ENCODE results near the gene DKK3. TPM values are rescaled to one million over a fixed set of nuclear protein-coding genes. Genes with fewer than 3 reads are reported as not detected.

Gene DKK3
- polyA plus RNA-seq, 3 donors = not detected

GRCh38 chr11:11959601-11960000 is 48.8 kb downstream of the DKK3 start:
- peaks cover 0 to 9% (median 4%) of the 10 kb centered on the region in 7 donors for H3K9me3 Mint-ChIP-seq
- Histone ChIP-seq H3K9me3 (replicated peaks in 1 of 2; ENCODE audit: control insufficient read depth in 1 of 2, insufficient read depth in 1 of 2, low read length in 2 of 2) (no peaks in the 10 kb centered on the region), H2AFZ (ENCODE audit: insufficient read depth, low read depth, low read length, poor library complexity, severe bottlenecking) (no peak overlapping the region), H3K4me3 (replicated peaks in 1 of 3; ENCODE audit: low read depth in 2 of 3, low read length in 3 of 3) (no peak overlapping the region), H3K27ac (ENCODE audit: low read depth in 1 of 2, low read length in 2 of 2) (no peak overlapping the region), H3K9ac (ENCODE audit: insufficient read depth, low read length, poor library complexity, severe bottlenecking) (no peak overlapping the region), H3K4me1 (ENCODE audit: control insufficient read depth in 1 of 2, insufficient read depth in 2 of 2, low read length in 2 of 2) (no peaks in the 10 kb centered on the region), H3K27me3 (ENCODE audit: control insufficient read depth in 2 of 2, insufficient read depth in 2 of 2, low read length in 2 of 2) (no peaks in the 10 kb centered on the region), H3K79me2 (ENCODE audit: insufficient read depth, low read length) (no peaks in the 10 kb centered on the region), H3K4me2 (replicated peaks; ENCODE audit: extremely low read depth, low read length, poor library complexity, severe bottlenecking) (no peak overlapping the region), H4K20me1 (ENCODE audit: insufficient read depth, low read length) (no peaks in the 10 kb centered on the region), H3K36me3 (replicated peaks in 1 of 2; ENCODE audit: control insufficient read depth in 1 of 2, insufficient read depth in 2 of 2, low read length in 2 of 2) (peaks cover 32 to 45% of the 10 kb centered on the region in 2 donors)
- peaks cover 2 to 7% (median 3%) of the 10 kb centered on the region in 3 donors for H3K27me3 Mint-ChIP-seq (ENCODE audit: low read depth in 3 of 3)
- TF ChIP-seq, protein P1, sequence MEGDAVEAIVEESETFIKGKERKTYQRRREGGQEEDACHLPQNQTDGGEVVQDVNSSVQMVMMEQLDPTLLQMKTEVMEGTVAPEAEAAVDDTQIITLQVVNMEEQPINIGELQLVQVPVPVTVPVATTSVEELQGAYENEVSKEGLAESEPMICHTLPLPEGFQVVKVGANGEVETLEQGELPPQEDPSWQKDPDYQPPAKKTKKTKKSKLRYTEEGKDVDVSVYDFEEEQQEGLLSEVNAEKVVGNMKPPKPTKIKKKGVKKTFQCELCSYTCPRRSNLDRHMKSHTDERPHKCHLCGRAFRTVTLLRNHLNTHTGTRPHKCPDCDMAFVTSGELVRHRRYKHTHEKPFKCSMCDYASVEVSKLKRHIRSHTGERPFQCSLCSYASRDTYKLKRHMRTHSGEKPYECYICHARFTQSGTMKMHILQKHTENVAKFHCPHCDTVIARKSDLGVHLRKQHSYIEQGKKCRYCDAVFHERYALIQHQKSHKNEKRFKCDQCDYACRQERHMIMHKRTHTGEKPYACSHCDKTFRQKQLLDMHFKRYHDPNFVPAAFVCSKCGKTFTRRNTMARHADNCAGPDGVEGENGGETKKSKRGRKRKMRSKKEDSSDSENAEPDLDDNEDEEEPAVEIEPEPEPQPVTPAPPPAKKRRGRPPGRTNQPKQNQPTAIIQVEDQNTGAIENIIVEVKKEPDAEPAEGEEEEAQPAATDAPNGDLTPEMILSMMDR (IDR thresholded peaks at IDR 0.05) = no peak
- H3K36me3 Mint-ChIP-seq = peaks cover 34% of the 10 kb centered on the region in 2 donors
- peaks cover 2% of the 10 kb centered on the region for H3K4me1 Mint-ChIP-seq
- no peak for DNase-seq
- H3K27ac Mint-ChIP-seq = no peak overlapping the region
- no peak overlapping the region for H3K4me3 Mint-ChIP-seq
- intact Hi-C loops (cut with micrococcal nuclease) = no loop called here

DNA sequence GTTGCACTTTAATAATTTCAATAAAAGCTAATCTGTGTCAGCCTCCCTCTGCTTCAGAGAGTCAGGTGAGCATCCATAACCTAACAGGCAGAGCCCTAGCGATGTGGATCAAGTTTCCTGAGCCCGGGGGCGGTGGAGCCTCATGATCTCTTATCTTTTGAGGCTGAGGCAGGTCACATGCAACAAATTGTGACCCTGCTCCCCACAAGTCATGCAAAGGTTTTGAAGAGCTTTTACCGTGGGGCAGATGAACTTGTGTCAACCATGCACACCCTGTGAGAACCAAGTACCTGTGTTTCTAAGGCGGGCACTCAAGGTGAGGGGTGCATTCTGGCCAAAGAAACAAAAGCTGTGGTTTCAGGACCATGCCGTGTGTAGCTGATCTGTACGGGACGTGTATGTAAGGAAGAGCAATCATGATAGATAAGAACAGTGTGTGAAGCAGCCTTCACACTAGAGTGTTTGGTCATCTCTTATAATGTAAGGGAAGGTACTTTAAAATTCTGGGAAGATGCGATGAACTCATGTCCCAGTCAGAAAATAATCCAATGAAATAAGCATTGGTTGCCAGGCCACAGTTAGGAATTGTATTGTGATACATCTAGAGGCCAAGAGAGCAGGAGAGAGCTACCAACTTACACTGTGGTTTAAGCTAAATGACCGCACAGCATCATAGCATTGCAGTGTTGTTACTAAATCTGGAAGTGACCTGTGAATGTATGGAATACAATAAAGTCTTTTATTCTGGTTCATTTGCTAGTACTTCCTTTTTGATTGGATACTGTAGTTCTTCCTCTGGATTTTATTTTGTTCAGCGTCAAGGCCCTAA is 49.8 kb downstream of the DKK3 start:
- no peaks in the 10 kb centered on the region for H3K4me1 ChIP-seq (ENCODE audit: control insufficient read depth in 1 of 2, insufficient read depth in 2 of 2, low read length in 2 of 2)
- no peak overlapping the region for H3K4me2 ChIP-seq (replicated peaks; ENCODE audit: extremely low read depth, low read length, poor library complexity, severe bottlenecking)
- intact Hi-C loops (cut with micrococcal nuclease) = no loop called here
- TF ChIP-seq, protein P1 (IDR thresholded peaks at IDR 0.05) = no peak
- no peaks in the 10 kb centered on the region for H3K9me3 ChIP-seq (replicated peaks in 1 of 2; ENCODE audit: control insufficient read depth in 1 of 2, insufficient read depth in 1 of 2, low read length in 2 of 2)
- no peaks in the 10 kb centered on the region for H4K20me1 ChIP-seq (ENCODE audit: insufficient read depth, low read length)
- H3K27ac ChIP-seq (ENCODE audit: low read depth in 1 of 2, low read length in 2 of 2) = no peak overlapping the region
- H3K27me3 ChIP-seq (ENCODE audit: control insufficient read depth in 2 of 2, insufficient read depth in 2 of 2, low read length in 2 of 2) = no peaks in the 10 kb centered on the region
- peaks cover 42 to 55% of the 10 kb centered on the region in 2 donors for H3K36me3 ChIP-seq (replicated peaks in 1 of 2; ENCODE audit: control insufficient read depth in 1 of 2, insufficient read depth in 2 of 2, low read length in 2 of 2)
- H3K4me3 Mint-ChIP-seq = no peak overlapping the region
- H3K9me3 Mint-ChIP-seq = peaks cover 0 to 9% (median 4%) of the 10 kb centered on the region in 7 donors
- H3K27me3 Mint-ChIP-seq (ENCODE audit: low read depth in 3 of 3) = peaks cover 0 to 4% (median 2%) of the 10 kb centered on the region in 3 donors
- H3K9ac ChIP-seq (ENCODE audit: insufficient read depth, low read length, poor library complexity, severe bottlenecking) = no peak overlapping the region
- H3K79me2 ChIP-seq (ENCODE audit: insufficient read depth, low read length) = no peaks in the 10 kb centered on the region
- no peak overlapping the region for H2AFZ ChIP-seq (ENCODE audit: insufficient read depth, low read depth, low read length, poor library complexity, severe bottlenecking)
- no peak for DNase-seq
- H3K4me1 Mint-ChIP-seq = peaks cover 2% of the 10 kb centered on the region
- peaks cover 41 to 43% of the 10 kb centered on the region in 2 donors for H3K36me3 Mint-ChIP-seq
- H3K27ac Mint-ChIP-seq = peak overlapping the region in 1 of 7 donors; percentile 68
- WGBS (ENCODE audit: insufficient coverage) = 99% methylated on average over 5 of the region's 11 CpGs
- no peak overlapping the region for H3K4me3 ChIP-seq (replicated peaks in 1 of 3; ENCODE audit: low read depth in 2 of 3, low read length in 3 of 3)
